Head of caudate nucleus (tissue), 42 donors: ENCODE results near the gene ATP1A4.

Experiments used
- DNase-seq, 42 donors: peaks; one replicate each; pipeline versions ENCODE4 v3.0.0 to v3.0.0-alpha.2; 2020 to 2021; ENCODE audit warnings: mixed read lengths in 7 of 42
- intact Hi-C: fragments of 100-400 bp; cut with DNase I; formaldehyde crosslinking; loops from one replicate; pipeline ENCODE4 v1.15.0; 2022

Gene ATP1A4

DNA sequence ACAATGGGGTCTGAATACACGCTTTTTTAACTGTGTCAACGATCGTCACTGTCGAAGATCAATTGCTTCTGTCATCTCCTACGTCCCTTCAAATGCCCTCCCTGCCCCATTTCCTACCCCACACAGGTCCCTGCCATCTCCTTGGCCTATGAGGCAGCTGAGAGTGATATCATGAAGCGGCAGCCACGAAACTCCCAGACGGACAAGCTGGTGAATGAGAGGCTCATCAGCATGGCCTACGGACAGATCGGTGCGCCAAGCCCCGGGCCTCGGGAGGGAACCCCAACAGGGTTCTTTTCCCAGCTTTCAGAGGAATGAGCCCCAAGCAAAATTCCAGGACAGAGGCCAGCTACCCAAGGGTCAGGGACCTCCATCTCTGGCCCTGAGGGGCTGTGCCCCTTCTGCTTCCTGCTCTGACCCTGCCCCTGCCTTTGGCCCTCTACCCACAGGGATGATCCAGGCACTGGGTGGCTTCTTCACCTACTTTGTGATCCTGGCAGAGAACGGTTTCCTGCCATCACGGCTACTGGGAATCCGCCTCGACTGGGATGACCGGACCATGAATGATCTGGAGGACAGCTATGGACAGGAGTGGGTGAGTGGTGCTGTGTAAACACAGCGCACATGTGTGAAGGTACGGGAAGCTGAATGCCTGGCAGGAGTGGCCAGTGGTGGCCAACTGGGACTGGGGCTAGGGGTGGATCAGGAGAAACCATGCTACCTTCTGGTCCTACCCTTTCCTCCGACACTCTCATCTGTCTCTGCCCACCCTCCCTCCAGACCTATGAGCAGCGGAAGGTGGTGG is 15.1 kb upstream of the ATP1A4 start:
- DNase-seq: peak in 1 of 42 donors; percentile 32
- intact Hi-C loops: no loop called here

DNA sequence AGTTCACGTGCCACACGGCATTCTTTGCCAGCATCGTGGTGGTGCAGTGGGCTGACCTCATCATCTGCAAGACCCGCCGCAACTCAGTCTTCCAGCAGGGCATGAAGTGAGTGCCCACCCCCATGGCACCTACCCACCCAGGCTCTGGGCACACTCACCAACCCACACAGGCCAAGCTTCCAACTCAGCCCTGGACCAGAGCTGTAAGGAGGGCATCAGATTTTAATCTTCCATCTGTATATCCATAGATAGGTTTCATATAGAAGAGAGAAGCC is 14.5 kb upstream of the ATP1A4 start:
- intact Hi-C loops: no loop called here
- no peak for DNase-seq

DNA sequence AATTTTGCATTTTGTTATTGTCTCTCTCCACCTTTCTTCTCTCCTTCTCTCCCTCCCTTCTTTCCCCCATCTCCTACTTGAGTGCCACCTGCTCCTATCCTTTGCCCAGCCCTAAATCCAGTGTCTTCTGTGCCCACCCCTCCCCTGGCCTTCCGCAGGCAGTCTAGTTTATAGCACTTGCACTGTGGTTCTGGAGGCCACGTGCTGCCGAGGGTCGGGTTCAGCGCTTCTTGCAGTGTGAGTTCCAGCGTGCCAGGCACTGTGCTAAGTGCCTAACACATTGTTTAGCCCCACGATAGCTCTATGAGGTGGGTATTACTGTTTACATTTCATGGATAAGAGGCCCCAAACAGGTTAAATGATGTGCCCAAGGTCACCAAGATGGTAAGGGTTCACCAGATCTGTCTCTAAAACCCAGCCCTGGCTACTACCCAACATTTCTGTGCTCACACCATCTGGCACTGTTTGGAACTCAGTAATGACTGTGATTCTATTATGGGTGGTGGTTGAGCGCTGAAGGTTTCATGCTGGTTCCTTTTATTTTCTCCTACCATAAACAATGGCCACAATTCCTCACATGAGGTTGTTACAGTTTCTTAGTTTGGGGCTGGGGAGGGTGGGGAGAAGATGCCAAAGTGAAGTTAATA is 14.1 kb upstream of the ATP1A4 start:
- intact Hi-C loops: no loop called here
- peak in 1 of 42 donors; percentile 24 for DNase-seq

DNA sequence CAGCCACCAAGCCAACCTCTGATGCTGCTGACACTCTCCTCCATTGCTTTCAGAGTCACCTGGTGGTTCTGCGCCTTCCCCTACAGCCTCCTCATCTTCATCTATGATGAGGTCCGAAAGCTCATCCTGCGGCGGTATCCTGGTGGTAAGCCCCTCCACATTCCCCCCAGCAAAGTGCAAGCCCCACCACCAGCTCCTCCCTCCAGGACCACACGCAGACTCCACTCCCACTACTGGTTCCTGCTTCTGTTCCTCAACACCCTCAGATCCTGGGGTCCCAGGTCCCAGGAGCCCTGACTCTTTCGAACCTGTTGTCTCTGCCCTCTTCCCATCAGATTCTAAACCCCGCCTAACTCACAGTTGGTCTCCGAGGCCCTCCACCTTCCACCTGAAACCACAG is 11.6 kb upstream of the ATP1A4 start:
- intact Hi-C loops: no loop called here
- DNase-seq: no peak

DNA sequence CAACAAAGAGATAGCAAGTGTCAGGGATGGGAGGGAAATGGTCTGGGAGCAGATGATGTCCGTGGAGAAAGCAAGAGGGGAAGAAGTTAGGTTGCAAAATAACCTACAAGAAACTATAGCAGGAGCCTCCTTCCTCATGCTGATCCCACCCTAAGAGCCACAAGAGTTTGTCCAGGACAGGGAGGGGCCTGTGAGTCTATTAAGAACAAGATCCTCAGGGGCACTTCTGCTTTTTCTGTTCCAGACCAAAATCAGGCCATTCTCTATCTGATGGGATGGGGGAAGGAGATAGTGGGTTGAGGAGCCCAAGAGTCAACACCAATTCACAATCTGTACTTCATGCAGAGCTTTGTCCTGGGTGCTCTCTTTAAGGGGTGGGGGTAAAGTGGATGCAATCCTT is 7.7 kb upstream of the ATP1A4 start:
- DNase-seq: peak in 2 of 42 donors; percentile 12 to 32
- intact Hi-C loops: no loop called here

DNA sequence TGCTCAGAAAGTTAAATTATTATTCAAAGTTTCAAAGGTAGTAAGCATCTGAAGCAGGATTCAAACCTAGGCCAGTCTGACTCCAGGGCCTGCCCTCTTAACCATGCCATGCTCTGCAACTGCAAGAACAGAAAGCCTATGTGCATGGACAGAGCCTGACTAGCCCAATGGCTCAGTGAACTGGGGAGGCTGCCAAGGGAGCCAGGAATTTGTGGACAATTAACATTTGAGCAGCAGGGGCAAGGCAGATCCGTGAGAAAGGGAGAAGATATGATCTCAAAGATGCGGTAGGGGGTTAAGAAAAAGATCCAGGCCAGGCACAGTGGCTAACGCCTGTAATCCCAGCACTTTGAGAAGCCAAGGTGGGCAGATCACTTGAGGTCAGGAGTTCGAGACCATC is 6.5 kb upstream of the ATP1A4 start:
- peak in 8 of 42 donors; percentile 13 to 46 (median 33) for DNase-seq

DNA sequence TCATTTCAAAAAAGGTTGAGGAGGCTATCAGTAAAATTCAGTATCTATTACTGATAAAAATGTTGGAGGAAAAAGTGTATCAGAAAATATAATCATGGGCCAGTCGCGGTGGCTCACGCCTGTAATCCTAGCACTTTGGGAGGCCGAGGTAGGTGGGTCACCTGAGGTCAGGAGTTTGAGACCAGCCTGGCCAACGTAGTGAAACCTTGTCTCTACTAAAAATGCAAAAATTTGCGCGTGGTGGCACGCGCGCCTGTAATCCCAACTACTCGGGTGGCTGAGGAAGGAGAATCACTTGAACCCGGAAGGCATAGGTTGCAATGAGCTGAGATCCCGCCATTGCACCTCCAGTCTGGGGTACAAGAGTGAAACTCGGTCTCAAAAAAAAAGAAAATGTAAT is 5.3 kb upstream of the ATP1A4 start:
- DNase-seq: no peak
- intact Hi-C loops: no loop called here

More for the DNA sequence above, 6.5 kb upstream of the ATP1A4 start:
- intact Hi-C loops: no loop called here

DNA sequence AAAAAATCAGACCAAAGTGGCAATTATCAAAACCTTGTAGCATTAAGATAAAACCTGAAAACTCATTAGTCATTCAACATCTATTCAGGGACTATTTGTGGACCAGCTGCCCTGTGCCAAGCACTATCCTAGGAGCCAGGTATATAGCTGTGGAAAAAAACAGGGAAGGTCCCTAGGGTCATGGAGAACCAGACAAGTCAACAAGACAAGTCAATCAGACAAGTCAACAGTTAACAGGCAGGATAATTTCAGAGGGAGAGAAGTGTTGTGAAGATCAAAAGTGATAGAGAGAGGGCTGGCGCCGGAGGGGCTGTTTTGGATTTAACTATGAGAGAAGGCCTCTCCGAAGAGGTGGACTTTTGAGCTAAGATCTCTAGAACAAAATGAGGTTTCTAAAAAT is 3.3 kb upstream of the ATP1A4 start:
- intact Hi-C loops: no loop called here
- DNase-seq: peak in 1 of 42 donors; percentile 22

DNA sequence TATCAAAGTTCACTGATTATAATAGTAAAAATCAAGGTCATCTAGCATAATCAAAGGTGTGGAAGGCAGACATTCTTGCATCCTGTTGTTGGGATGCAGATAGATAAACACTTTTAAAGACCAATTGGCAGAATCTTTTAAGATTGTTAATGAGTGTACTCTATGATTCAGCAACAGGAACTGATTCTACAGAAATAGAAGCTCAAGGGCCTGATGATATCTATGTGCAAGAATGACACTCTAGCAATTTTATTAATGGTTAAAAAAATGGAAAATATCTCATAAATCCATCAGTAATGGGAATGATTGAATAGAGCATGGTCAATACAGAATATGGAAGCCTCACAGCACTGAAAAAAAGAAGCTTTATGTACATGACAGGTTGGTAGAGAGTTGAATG is 2.2 kb upstream of the ATP1A4 start:
- DNase-seq: no peak
- intact Hi-C loops: no loop called here

DNA sequence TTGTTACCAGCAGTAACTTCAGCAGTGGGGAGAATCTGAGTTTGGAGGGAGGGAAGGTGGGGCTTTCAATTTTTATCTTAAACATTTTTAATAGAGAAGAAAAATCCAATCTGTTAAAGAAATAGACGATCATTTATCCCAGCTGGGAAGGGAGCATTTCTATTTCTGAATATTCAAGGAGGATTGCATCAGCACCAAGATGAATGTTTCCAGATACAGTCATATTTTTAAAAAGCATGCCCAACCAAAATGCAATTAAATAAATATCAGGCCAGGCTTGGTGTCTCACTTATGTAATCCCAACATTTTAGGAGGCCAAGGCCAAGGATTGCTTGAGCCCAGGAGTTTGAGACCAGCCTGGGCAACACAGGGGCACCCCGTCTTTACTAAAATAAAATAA is 1.7 kb upstream of the ATP1A4 start:
- DNase-seq: no peak
- intact Hi-C loops: no loop called here

DNA sequence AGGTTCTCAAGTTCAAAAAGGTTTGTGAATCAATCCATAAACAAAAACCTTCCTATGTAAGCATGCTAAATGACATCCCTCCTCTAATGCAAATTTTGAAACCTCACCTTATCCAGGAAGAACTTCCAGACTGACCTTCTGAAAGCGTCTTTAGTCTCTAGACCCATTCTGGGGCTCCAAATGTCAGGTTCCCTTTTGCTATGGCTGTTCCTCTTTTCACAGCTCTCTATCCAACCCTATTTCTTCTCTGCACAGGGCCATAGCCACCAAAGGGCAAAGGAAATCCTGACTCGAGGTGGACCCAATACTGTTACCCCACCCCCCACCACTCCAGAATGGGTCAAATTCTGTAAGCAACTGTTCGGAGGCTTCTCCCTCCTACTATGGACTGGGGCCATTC is 3.4 kb downstream of the ATP1A4 start:
- DNase-seq: peak in 1 of 42 donors; percentile 2
- intact Hi-C loops: no loop called here

DNA sequence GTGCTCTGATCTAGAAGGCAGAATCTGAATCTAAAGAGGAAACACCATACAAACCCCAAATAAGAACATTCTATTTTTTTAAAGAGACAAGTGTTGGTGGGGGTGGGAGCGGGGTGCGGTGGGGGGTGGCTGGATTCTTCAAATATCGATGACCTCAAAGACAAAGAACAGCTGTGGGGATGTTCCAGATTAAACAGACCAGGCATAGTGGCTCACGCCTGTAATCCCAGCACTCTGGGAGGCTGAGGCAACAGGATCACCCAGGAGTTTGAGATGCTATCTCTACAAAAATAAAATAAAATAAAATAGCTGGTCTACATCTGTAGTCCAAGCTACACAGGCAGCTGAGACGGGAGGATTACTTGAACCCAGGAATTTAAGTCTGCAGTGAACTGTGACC is 5.0 kb downstream of the ATP1A4 start:
- DNase-seq: no peak
- intact Hi-C loops: no loop called here

DNA sequence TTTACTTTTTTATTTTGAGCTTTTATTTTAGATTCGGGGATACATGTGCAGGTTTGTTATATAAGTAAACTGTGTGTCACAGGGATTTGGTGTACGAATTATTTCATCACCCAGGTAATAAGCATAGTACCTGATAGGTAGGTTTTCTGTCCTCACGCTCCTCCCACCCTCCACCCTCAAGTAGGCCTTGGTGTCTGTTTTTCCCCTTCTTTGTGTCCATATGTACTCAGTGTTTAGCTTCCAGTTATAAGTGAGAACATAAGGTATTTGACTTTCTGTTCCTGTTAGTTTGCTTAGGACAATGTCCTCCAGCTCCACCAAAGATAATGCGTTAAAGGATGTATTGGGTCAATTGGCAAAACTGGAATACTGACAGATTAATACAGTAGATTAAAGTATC is 5.8 kb downstream of the ATP1A4 start:
- intact Hi-C loops: no loop called here
- no peak for DNase-seq

DNA sequence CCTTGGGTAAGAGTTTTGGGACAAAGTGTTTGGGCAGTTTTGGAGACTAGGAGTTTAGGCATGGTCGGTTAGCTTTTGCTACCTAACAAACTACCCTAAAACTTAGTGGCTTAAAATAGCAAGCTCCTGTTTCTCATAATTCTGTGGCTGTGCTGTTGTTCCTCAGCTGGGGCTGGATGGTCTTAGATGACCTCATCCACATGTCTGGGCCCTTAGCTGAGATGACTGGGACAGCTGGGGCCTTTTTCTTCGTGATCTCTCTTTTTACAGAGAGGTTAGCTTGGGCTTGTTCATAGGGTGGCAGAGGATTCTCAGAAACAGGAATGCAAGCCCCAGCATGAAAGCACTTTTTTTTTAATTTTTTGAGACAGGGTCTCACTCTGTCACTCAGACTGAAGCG is 6.6 kb downstream of the ATP1A4 start:
- DNase-seq: no peak
- intact Hi-C loops: no loop called here

DNA sequence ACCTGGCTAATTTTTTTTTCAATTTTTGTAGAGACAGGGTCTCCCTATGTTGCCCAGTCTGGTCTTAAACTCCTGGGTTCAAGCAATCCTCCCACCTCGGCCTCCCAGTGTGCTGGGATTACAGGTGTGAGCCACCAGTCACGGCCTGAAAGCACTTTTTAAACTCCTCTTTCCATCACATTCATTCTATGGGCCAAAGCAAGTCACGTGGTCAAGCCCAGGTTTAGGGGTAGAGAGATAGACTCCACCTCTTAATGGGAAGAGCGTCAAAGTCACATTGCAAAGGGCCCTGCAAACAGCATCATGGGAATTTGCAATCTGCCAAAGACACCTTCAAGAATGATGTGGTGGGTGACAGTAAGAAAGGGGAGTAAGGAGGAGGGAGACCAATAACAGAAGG is 7.1 kb downstream of the ATP1A4 start:
- intact Hi-C loops: no loop called here
- DNase-seq: no peak

DNA sequence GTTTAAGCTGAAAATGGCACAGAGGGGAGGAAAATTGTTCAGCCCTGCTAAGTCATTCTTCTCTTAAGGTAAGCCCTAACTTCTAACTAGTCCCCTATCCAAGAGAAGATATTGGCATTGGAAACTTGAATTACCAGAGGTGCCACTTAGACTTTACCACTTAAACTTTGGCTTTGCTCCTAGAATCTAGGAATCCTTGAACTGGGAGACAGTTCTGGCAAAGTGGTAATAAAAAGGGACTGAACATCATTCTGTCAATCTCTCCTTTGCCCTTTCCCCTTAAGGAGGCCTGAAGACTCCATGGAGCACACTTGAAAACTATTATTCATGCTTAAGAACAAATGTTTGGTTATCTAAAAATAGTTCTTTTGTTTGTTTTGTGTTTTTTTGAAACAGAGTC is 8.4 kb downstream of the ATP1A4 start:
- no peak for DNase-seq
- intact Hi-C loops: no loop called here

DNA sequence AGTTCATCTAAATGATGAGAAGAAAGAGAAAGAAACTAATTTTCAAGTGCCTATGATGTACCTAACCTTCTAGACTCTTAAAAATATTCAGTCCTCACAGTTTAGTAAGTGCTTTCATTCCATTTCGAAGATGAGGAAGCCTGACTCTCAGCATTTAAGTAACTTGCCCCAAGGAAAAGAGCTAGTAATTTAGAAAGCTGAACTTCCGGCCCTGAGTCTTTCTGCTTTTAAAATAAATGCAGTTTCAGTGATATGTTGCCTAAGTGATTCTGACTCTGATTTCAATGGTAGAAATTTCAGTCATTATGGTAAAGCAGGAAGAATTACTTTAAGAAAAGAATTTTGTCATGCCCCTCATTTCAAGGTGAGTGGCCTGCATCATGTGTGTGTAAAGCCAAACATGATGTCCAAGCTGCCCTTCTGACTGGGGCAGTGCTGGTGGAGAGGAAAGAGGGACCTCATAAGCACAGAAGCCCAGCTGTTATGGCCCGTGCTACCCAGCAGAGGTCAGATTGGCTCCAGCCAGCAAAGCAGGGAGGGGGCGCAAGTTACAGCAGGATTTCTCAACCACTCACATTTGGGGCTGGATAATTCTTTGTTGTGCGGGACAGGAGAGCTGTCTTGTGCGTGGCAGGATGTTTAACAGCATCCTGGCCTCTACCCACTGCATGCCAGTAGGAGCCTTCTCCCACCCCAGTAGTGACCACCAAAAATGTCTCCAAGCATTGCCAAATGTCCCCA is 10.7 kb downstream of the ATP1A4 start:
- intact Hi-C loops: no loop called here
- DNase-seq: peak in 41 of 42 donors; percentile 7 to 75 (median 42)

DNA sequence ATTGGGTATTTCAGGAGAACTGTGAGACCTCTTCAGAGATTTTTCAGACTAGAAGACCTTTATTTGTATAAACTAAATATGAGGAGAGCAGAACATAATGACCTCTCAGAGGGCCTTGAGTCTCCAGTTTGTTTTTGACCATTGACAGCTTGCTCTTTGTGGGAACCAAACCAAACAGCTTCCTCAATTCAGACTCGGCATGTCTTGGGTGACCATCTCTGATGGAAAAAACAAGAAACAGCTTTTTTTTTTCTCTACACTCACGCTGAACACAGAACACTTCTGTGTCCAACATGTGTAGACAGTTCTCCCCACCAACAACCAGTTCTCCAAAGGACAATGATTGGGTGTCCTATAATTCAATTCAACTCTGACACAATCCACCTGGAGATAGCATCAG is 11.5 kb downstream of the ATP1A4 start:
- intact Hi-C loops: no loop called here
- no peak for DNase-seq

DNA sequence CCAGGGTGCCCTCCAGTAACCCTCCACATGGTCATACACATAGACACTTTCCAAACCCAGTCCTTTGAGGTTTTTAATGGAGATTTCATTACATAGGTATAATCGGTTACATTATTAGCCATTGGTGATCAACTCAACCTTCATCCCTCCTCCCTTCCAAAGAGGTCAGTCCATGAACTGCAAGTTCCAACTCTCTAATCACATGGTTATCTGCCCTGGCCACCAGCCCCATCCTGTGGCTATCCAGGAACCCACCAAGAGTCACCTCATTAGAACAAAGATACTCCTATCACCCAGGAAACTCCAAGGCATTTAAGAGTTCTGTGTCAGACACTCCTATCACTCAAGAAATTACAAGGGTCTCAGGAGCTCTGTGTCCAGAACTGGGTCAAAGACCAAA is 12.2 kb downstream of the ATP1A4 start:
- DNase-seq: no peak
- intact Hi-C loops: no loop called here

DNA sequence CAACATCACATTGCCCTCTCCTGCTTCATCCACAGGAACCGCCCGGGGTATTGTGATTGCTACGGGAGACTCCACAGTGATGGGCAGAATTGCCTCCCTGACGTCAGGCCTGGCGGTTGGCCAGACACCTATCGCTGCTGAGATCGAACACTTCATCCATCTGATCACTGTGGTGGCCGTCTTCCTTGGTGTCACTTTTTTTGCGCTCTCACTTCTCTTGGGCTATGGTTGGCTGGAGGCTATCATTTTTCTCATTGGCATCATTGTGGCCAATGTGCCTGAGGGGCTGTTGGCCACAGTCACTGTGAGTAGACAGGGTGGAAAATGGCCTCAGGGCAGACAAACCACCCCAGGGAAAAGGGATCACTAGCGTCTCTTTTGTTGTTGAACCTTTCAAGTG is 12.7 kb downstream of the ATP1A4 start:
- intact Hi-C loops: no loop called here
- DNase-seq: no peak
